Stimulated activated CD4-positive, alpha-beta T cell treated with anti-CD3 and anti-CD28 coated beads, Interleukin-15, amount 100 ng/mL, for 48 hours (primary cell): ENCODE data around the gene GRIA2.
A peak's percentile ranks its signal among the peaks of the same experiment; 100 is the strongest.
"Not testable (repeated sequence)": the region's sequence is repeated elsewhere in the genome, so short reads cannot be mapped to it uniquely, and the experiment has no call there.

ENCODE experiments used
- DNase-seq, 2 donors: peaks; one replicate each; pipeline ENCODE4 v3.0.0-alpha.2; 2020; ENCODE audit warnings: low read depth in 2 of 2

The GRIA2 gene

GRCh38 chr4:157220371-157220881 is at the start of gene GRIA2:
TSS of gene GRIA2 (plus strand) at chr4:157220728. CDS start at chr4:157221043, 315 bp downstream.
- DNase-seq, result no peak

- DNase-seq, result no peak
Observed at GRCh38 chr4:157172011-157172410, 48.5 kb upstream of the GRIA2 start.

DNA sequence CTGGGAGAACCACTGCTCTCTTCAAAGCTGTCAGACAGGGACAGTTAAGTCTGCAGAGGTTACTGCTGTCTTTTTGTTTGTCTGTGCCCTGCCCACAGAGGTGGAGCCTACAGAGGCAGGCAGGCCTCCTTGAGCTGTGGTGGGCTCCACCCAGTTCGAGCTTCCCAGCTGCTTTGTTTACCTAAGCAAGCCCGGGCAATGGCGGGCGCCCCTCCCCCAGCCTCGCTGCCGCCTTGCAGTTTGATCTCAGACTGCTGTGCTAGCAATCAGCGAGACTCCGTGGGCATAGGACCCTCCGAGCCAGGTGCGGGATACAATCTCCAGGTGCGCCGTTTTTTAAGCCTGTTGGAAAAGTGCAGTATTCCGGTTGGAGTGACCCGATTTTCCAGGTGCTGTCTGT is 40.3 kb upstream of the GRIA2 start:
- DNase-seq, result not testable (repeated sequence)

GRCh38 chr4:157184300-157184699 is 36.2 kb upstream of the GRIA2 start:
- no peak for DNase-seq

- DNase-seq, result no peak
Observed at GRCh38 chr4:157185363-157185762, 35.2 kb upstream of the GRIA2 start.

- no peak for DNase-seq
Observed at GRCh38 chr4:157195374-157195773, 25.2 kb upstream of the GRIA2 start.

- no peak for DNase-seq
Observed at GRCh38 chr4:157196046-157196445, 24.5 kb upstream of the GRIA2 start.

DNA sequence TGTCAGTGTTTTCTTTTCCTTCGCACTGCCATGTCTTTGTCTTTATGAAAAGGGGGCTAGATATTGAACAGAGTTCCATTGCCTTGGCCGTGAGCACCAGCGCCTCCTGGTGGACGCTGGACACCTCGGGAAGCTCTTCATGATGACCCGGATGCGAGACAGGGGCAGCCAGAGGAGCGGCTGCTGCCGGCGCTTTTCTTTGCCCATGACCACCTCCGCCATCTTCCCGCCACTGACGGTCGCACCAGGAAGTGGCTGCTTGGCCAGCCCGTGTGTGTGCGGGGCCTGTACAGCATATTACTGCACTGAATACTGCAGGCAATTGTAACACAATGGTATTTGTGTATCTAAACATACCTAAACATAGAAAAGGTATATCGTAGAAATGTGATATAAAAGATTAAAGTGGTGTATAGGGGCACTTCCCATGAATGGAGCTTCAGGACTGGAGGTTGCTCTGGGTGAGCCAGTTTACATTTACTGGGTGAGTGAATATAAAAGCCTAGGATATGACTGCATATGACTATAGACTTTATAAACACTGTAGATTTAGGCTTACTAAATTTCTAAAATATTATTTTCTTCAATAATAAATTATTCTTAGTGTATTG is 15.8 kb upstream of the GRIA2 start:
- DNase-seq, result peak in 1 of 2 donors; percentile 4

- no peak for DNase-seq
Observed at GRCh38 chr4:157217708-157218107, 2.8 kb upstream of the GRIA2 start.

- DNase-seq, result no peak
Observed at GRCh38 chr4:157219711-157220370, 687 bp upstream of the GRIA2 start.

GRCh38 chr4:157221426-157221894 is 932 bp downstream of the GRIA2 start:
- DNase-seq, result no peak

DNA sequence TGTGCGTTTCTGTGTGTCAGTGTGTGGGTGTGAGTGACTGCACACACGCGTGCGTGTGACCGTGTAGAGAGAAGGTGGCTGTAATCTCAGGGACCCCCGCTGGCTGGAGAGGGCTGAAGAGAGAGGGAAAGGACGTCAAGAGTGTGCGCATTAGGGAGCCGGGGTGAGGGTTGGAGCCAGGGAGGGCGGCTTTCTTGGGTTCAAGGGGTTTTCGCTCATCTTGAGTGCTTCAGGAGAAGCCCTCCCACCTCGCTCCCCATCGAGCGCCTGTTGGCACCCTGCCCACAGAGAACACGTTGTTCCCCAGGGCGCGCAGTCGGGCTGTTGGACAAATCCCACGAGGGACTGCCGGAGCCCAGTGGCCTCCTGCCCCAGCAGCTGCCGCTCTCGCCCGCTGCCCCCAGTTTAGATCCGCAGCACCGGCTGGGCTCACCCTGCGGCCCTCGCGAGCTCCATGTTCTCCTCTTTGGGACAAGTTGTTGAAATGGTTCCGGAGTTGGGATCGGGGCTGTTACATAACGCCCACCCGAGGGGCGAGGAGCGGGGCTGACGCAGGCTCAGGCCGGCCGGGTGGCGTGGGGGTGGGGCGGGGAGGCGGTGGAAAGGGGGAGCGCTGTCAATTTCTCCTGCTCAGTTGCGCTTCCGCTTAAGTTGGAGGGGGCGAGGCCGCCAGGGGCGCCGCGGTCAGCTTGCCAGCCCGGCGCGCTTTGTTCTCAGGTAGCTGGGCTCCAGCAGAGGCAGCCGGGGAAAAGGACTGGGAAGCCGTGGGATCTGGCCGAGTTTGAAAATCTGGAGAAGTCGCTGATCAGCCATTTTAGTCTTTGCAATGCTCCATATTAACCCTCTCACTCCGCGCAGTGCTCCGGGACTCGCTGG is 1.6 kb downstream of the GRIA2 start:
- no peak for DNase-seq

DNA sequence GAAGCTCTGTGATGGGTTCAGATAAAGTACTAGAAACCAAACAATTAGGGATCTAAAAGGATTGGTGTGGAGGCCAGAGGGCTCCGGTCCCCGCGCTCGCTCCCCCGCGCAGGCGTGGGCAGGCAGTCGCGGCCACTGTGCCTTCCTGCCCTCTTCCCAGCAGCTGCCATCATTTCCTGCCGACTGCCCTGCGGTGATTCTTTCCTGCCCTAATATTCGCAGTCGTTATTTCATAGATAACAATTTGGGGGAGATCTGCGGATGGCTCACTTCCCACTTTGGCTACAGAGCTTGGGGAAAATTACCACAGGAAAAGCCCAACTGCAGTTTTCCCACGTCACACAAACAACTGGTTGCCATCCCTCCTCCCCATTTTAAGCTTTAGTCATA is 2.2 kb downstream of the GRIA2 start:
- DNase-seq, result no peak

DNA sequence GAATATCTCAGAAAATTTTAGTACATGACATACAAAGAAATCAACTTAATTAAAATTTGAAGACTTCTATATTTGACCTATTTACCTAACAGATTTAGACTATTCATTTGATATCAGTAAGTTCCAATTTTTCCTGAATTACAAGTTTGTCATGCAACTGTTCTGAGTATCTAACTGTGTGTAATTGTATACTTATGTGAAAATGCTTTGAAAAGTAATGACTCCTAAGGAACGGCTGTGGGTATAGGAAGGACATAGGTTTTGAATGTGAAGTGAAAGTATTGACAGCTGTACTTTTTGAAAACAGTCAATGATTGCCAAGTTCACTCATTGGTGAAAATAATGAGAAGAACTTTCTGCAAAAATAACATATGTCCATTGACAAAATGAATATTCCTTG is 2.9 kb downstream of the GRIA2 start:
- DNase-seq, result no peak

- DNase-seq, result no peak
Observed at GRCh38 chr4:157225096-157225495, 4.6 kb downstream of the GRIA2 start.

DNA sequence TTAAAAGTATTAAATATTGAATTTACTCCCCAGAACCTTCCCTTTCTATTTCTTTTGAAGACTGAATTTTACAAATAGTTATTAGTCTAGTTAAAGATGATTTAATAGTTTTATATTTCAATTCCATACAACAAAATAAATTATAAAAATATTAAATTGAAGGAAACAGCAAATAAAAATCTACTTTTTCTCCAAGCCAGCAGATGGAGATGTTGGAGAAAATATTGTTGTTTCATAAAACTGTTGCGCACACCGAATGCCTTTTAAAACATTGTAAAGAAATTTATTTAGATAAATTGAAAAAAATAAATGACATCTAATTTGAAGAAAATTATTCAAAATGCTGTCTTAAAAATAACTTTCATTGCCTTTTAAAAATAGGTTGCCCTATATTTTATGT is 5.5 kb downstream of the GRIA2 start:
- DNase-seq, result no peak

DNA sequence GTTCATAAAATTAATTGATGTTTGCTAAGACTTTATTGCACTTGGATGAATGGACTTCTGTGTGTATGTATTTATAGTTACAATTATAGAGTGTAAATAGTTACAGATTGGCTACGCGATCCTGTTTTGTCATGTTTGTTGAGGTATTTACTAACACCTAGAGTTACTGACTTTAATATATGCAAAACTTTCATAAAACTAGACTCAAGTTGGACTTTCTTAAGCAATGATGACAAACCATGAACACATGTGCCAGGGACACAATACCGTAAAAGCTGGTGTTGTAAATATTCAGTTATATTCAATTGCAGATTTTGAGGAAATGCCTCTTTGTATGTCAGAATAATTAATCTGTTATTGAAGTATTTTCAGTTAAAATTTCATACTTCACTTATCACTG is 6.1 kb downstream of the GRIA2 start:
- DNase-seq, result no peak

- no peak for DNase-seq
Observed at GRCh38 chr4:157231525-157231924, 11.0 kb downstream of the GRIA2 start.

DNA sequence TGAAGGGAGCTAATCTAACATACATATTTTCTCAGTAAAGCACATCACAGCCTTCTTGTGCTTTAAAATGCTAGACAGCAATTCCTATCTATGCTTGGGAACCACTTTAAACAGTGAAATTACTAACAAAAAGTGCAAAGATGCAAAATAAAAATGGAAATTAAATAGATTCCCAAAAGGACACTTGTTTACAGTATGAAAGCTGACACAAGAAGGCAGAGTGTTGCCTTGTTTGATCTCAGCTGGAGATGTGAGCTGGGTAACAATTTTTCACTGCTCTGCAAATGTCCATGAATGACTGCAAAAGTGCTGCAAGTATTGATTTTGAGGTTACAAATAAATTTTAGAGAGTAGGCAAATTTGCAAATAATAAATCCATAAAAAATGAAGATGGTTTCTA is 22.3 kb downstream of the GRIA2 start:
- no peak for DNase-seq

GRCh38 chr4:157244348-157244747 is 23.8 kb downstream of the GRIA2 start:
- DNase-seq, result no peak

- DNase-seq, result no peak
Observed at GRCh38 chr4:157245351-157245750, 24.8 kb downstream of the GRIA2 start.

GRCh38 chr4:157246964-157247363 is 26.4 kb downstream of the GRIA2 start:
- no peak for DNase-seq
